WTC11 (cell line): ENCODE measurements around the gene MAP4. TPM values are rescaled to one million over a fixed set of nuclear protein-coding genes. Genes with fewer than 3 reads are reported as not detected.

Source experiments
- ATAC-seq: fragments of 200-7000 bp; cut with Tn5 transposase; 2 replicates; pipeline ENCODE4 v1.10.0; 2021; ENCODE audit warnings: mild to moderate bottlenecking, moderate library complexity
- CTCF ChIA-PET: fragments of 300-600 bp; sonication (Branson Sonifier 250); formaldehyde crosslinking; loops from one replicate; lab custom pipeline; 2021; ENCODE audit warnings: antibody characterized with exemption; lab: Charles Lee
- POLR2A ChIA-PET: fragments of 350-600 bp; sonication (Branson Sonifier 250); formaldehyde crosslinking; loops from one replicate; lab custom pipeline; 2021; ENCODE audit warnings: antibody characterized with exemption; lab: Charles Lee
- DNase-seq: peaks from one replicate; pipeline ENCODE4 v3.0.0; 2021; ENCODE audit warnings: low spot score
- H3K27ac Mint-ChIP-seq: 2 replicates; pipeline ENCODE4 v1.8.0; 2021; ENCODE audit warnings: mixed read lengths
- H3K27me3 Mint-ChIP-seq: 2 replicates; pipeline ENCODE4 v1.8.0; 2021; ENCODE audit warnings: low read depth, mild to moderate bottlenecking, moderate library complexity, mixed read lengths
- H3K36me3 Mint-ChIP-seq: 2 replicates; pipeline ENCODE4 v1.8.0; 2021; ENCODE audit warnings: mixed read lengths
- H3K4me1 Mint-ChIP-seq: 2 replicates; pipeline ENCODE4 v1.8.0; 2022; ENCODE audit warnings: mixed read lengths
- H3K4me3 Mint-ChIP-seq: 2 replicates; pipeline ENCODE4 v1.8.0; 2021; ENCODE audit warnings: mild to moderate bottlenecking, moderate library complexity, mixed read lengths
- H3K9me3 Mint-ChIP-seq: 2 replicates; pipeline ENCODE4 v1.8.0; 2021; ENCODE audit warnings: mixed read lengths
- AFF4 ChIP-seq: sonication (generic); formaldehyde crosslinking; IDR thresholded peaks from 2 replicates; pipeline ENCODE4 v1.8.1; 2023; ENCODE audit warnings: mild to moderate bottlenecking, missing genetic modification reagents, borderline replicate concordance
- ATF6 ChIP-seq: sonication (generic); formaldehyde crosslinking; IDR thresholded peaks from 2 replicates; pipeline ENCODE4 v1.8.1; 2023; ENCODE audit warnings: mild to moderate bottlenecking, missing genetic modification reagents
- CREB1 ChIP-seq: sonication (generic); formaldehyde crosslinking; IDR thresholded peaks from 2 replicates; pipeline ENCODE4 v1.8.0; 2023; ENCODE audit warnings: mild to moderate bottlenecking, missing genetic modification reagents
- CTCF ChIP-seq: fragments of 200-600 bp; IDR thresholded peaks from 2 replicates; pipeline ENCODE4 v1.8.0; 2022; ENCODE audit warnings: antibody characterized with exemption
- GABPB1 ChIP-seq: sonication (generic); formaldehyde crosslinking; IDR thresholded peaks from 2 replicates; pipeline ENCODE4 v1.8.1; 2023; ENCODE audit warnings: mild to moderate bottlenecking, missing genetic modification reagents
- GTF2I ChIP-seq: fragments of 250-450 bp; sonication (Bioruptor Pico); conservative IDR thresholded peaks from 2 replicates; pipeline ENCODE4 v1.4.0; 2021; ENCODE audit warnings: mild to moderate bottlenecking
- HMGXB4 ChIP-seq: sonication (generic); formaldehyde crosslinking; IDR thresholded peaks from 2 replicates; pipeline ENCODE4 v1.8.1; 2023; ENCODE audit warnings: mild to moderate bottlenecking, moderate library complexity, missing genetic modification reagents
- IRF1 ChIP-seq: sonication (generic); formaldehyde crosslinking; IDR thresholded peaks from 2 replicates; pipeline ENCODE4 v1.8.0; 2023; ENCODE audit warnings: missing genetic modification reagents
- NFYB ChIP-seq: sonication (generic); formaldehyde crosslinking; conservative IDR thresholded peaks from 2 replicates; pipeline ENCODE4 v1.8.0; 2022; ENCODE audit warnings: low read depth, missing genetic modification reagents
- PRDM15 ChIP-seq: sonication (generic); formaldehyde crosslinking; IDR thresholded peaks from 2 replicates; pipeline ENCODE4 v1.8.0; 2022; ENCODE audit warnings: missing genetic modification reagents
- RORB ChIP-seq: fragments of 250-450 bp; sonication (Bioruptor Pico); IDR thresholded peaks from 2 replicates; pipeline ENCODE4 v1.9.0; 2021; ENCODE audit warnings: mild to moderate bottlenecking
- SMAD4 ChIP-seq: sonication (generic); formaldehyde crosslinking; IDR thresholded peaks from 2 replicates; pipeline ENCODE4 v1.8.0; 2022; ENCODE audit warnings: mild to moderate bottlenecking, missing genetic modification reagents
- SP1 ChIP-seq: sonication (generic); formaldehyde crosslinking; conservative IDR thresholded peaks from 2 replicates; pipeline ENCODE4 v1.8.1; 2022; ENCODE audit warnings: missing genetic modification reagents
- TP53 ChIP-seq: sonication (generic); formaldehyde crosslinking; IDR thresholded peaks from 2 replicates; pipeline ENCODE4 v1.8.1; 2023; ENCODE audit warnings: mild to moderate bottlenecking, missing genetic modification reagents
- ZBTB21 ChIP-seq: sonication (generic); formaldehyde crosslinking; IDR thresholded peaks from 2 replicates; pipeline ENCODE4 v1.8.1; 2023; ENCODE audit warnings: mild to moderate bottlenecking, missing genetic modification reagents, borderline replicate concordance
- ZNF425 ChIP-seq: fragments of 250-450 bp; sonication (Bioruptor Pico); conservative IDR thresholded peaks from 2 replicates; pipeline ENCODE4 v1.9.0; 2021; ENCODE audit warnings: mild to moderate bottlenecking
- ZNF671 ChIP-seq: fragments of 250-450 bp; sonication (Bioruptor Pico); IDR thresholded peaks from 2 replicates; pipeline ENCODE4 v1.8.0; 2021; ENCODE audit warnings: mild to moderate bottlenecking
- total RNA-seq: library from RNA; stranded (reverse); gene quantifications from 3 replicates; pipeline ENCODE4 v1.2.3, GENCODE V29; 2021

MAP4 gene
- total RNA-seq, 1 experiment from 2014 or later, result 199 TPM

GRCh38 chr3:47884603-47885002 lies 131.6 kb downstream of the MAP4 start:
- ATAC-seq (no peak; the same call in 1 of the 2 replicates), DNase-seq (no peak)
- H3K27ac Mint-ChIP-seq, result no peak overlapping the region; the same call in 1 of the 2 replicates
- POLR2A ChIA-PET, result no interaction called here
- H3K4me3 Mint-ChIP-seq, result no peak overlapping the region
- peaks cover 5% of the 10 kb centered on the region for H3K4me1 Mint-ChIP-seq
- no peaks in the 10 kb centered on the region for H3K27me3 Mint-ChIP-seq
- peaks cover 15% of the 10 kb centered on the region for H3K9me3 Mint-ChIP-seq
- CTCF ChIA-PET, result interaction anchor here (0.9 kb wide), 1 partner anchor 60 kb away, joined by 3 read pairs; no protein-coding TSS in a partner anchor
- peaks cover 34% of the 10 kb centered on the region for H3K36me3 Mint-ChIP-seq
- TF ChIP-seq SMAD4 (CRISPR knock-in tag) (no peak), TP53 (CRISPR knock-in tag) (no peak), CREB1 (CRISPR knock-in tag) (no peak), ZBTB21 (CRISPR knock-in tag) (no peak), CTCF (no peak), NFYB (CRISPR knock-in tag) (no peak), ZNF425 (CRISPR knock-in tag) (no peak)

GRCh38 chr3:47882338-47882737 lies 133.9 kb downstream of the MAP4 start:
- CTCF ChIA-PET, result interaction anchor here (0.6 to 2.9 kb wide), 4 partner anchors 8 to 203 kb away, joined by 3 to 10 read pairs (median 4); no protein-coding TSS in a partner anchor
- Mint-ChIP-seq H3K4me3 (no peak overlapping the region), H3K27me3 (no peaks in the 10 kb centered on the region), H3K36me3 (peaks cover 18% of the 10 kb centered on the region), H3K9me3 (peaks cover 5% of the 10 kb centered on the region), H3K4me1 (no peaks in the 10 kb centered on the region), H3K27ac (no peak overlapping the region)
- no peak for ATAC-seq
- POLR2A ChIA-PET, result no interaction called here
- no peak for DNase-seq
- no peak for TF ChIP-seq RORB
- TF ChIP-seq SP1, result no peak
- no peak for TF ChIP-seq ATF6 (CRISPR knock-in tag)
- TF ChIP-seq HMGXB4, result no peak
- no peak for TF ChIP-seq GABPB1 (CRISPR knock-in tag)
- TF ChIP-seq PRDM15, result no peak
- TF ChIP-seq ZNF671, result no peak
- no peak for TF ChIP-seq AFF4 (CRISPR knock-in tag)
- no peak for TF ChIP-seq GTF2I (CRISPR knock-in tag)
- TF ChIP-seq IRF1, result no peak
